T-helper 22 cell (primary cell): ENCODE measurements around the gene IPO5.
"Not testable (repeated sequence)": the region's sequence is repeated elsewhere in the genome, so short reads cannot be mapped to it uniquely, and the experiment has no call there.

Experiments
- DNase-seq: peaks from one replicate; pipeline ENCODE4 v3.0.0-alpha.2; 2020; ENCODE audit warnings: low read depth

IPO5 gene

GRCh38 chr13:97949316-97949715 lies 4.2 kb upstream of the IPO5 start:
- not testable (repeated sequence) for DNase-seq

- DNase-seq: no peak
Measured at GRCh38 chr13:97951376-97951775, 2.1 kb upstream of the IPO5 start.

- DNase-seq: not testable (repeated sequence)
Measured at GRCh38 chr13:97952831-97953230, 644 bp upstream of the IPO5 start.

GRCh38 chr13:97961340-97961739 lies 7.9 kb downstream of the IPO5 start:
- no peak for DNase-seq

- no peak for DNase-seq
Measured at GRCh38 chr13:97962887-97963286, 9.4 kb downstream of the IPO5 start.

- no peak for DNase-seq
Measured at GRCh38 chr13:97967226-97967625, 13.8 kb downstream of the IPO5 start.

- no peak for DNase-seq
Measured at GRCh38 chr13:97967948-97968347, 14.5 kb downstream of the IPO5 start.

- no peak for DNase-seq
Measured at GRCh38 chr13:97971519-97971918, 18.0 kb downstream of the IPO5 start.

GRCh38 chr13:97974773-97975172 lies 21.3 kb downstream of the IPO5 start:
- no peak for DNase-seq

- DNase-seq: no peak
Measured at GRCh38 chr13:97975280-97975847, 21.9 kb downstream of the IPO5 start.

- peak; percentile 52 for DNase-seq
Measured at GRCh38 chr13:97975848-97976609, 22.6 kb downstream of the IPO5 start.

GRCh38 chr13:97976610-97977521 lies 23.4 kb downstream of the IPO5 start:
- peak; percentile 85 for DNase-seq

- no peak for DNase-seq
Measured at GRCh38 chr13:97977982-97978381, 24.5 kb downstream of the IPO5 start.

GRCh38 chr13:97978651-97979050 lies 25.2 kb downstream of the IPO5 start:
- DNase-seq: no peak

GRCh38 chr13:97979051-97979450 lies 25.6 kb downstream of the IPO5 start:
- no peak for DNase-seq

GRCh38 chr13:97979556-97979955 lies 26.1 kb downstream of the IPO5 start:
- no peak for DNase-seq

- no peak for DNase-seq
Measured at GRCh38 chr13:97982286-97982685, 28.8 kb downstream of the IPO5 start.

GRCh38 chr13:97986835-97987234 lies 33.4 kb downstream of the IPO5 start:
- DNase-seq: no peak

GRCh38 chr13:97999653-98000052 lies 46.2 kb downstream of the IPO5 start:
- no peak for DNase-seq

GRCh38 chr13:98004107-98004506 lies 50.6 kb downstream of the IPO5 start:
- DNase-seq: no peak

GRCh38 chr13:98004997-98005396 lies 51.5 kb downstream of the IPO5 start:
- DNase-seq: not testable (repeated sequence)

- DNase-seq: no peak
Measured at GRCh38 chr13:98007001-98007400, 53.5 kb downstream of the IPO5 start.

GRCh38 chr13:98013241-98013640 lies 59.8 kb downstream of the IPO5 start:
- DNase-seq: no peak
